ENCODE measurements around the gene PELI1.

DNA sequence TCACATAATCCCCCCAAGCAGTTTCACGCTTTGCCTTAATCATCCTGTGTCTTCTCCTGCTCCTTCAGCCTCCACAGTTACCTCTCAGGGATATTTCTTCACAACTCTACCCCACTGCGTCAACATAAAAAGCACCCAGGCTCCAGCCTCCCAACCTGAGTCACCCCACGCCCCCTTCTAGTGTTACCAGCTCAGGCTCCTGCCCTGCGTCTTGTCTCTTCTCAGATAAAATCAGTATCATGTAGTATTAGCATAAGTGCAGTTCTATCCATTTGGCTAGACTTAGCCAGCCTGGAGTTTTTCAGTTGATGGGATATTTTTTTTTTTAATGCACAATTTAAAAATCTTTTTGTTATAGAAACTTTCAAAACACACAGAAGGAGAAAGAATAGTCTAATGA is 9.6 kb upstream of the PELI1 start:
- TF ChIP-seq CTCF (IDR thresholded peaks at IDR 0.05; ENCODE audit: extremely low read depth in 1 of 2, insufficient read depth in 1 of 2, low read depth in 1 of 2, low read length in 2 of 2) (no peak), EZH2 (IDR thresholded peaks at IDR 0.05; ENCODE audit: borderline replicate concordance, low read depth, low read length, severe bottlenecking) (no peak), POLR2A (IDR thresholded peaks at IDR 0.05; ENCODE audit: low read depth, low read length) (no peak), POLR2AphosphoS5 (IDR thresholded peaks at IDR 0.05; ENCODE audit: insufficient read depth, low read depth, low read length) (no peak)
- TF ChIP-seq, protein P1, sequence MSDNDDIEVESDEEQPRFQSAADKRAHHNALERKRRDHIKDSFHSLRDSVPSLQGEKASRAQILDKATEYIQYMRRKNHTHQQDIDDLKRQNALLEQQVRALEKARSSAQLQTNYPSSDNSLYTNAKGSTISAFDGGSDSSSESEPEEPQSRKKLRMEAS (IDR thresholded peaks at IDR 0.05; ENCODE audit: insufficient read depth, insufficient read length) = no peak
